BLaER1 (cell line): ENCODE measurements around the gene DENND6B.
"Not testable (repeated sequence)": the region's sequence is repeated elsewhere in the genome, so short reads cannot be mapped to it uniquely, and the experiment has no call there.

ENCODE experiments used
- H3K27ac ChIP-seq: shearing (Covaris generic); formaldehyde crosslinking; 2 replicates; pipeline ENCODE4 v1.8.1; 2022
- H3K27me3 ChIP-seq: shearing (Covaris generic); formaldehyde crosslinking; 2 replicates; pipeline ENCODE4 v1.8.1; 2022
- H3K36me3 ChIP-seq: shearing (Covaris generic); formaldehyde crosslinking; 2 replicates; pipeline ENCODE4 v1.8.1; 2022
- H3K4me1 ChIP-seq: shearing (Covaris generic); formaldehyde crosslinking; 2 replicates; pipeline ENCODE4 v1.8.1; 2022
- H3K4me2 ChIP-seq: shearing (Covaris generic); formaldehyde crosslinking; 2 replicates; pipeline ENCODE4 v1.8.1; 2022
- H3K4me3 ChIP-seq: shearing (Covaris generic); formaldehyde crosslinking; 2 replicates; pipeline ENCODE4 v1.8.1; 2022
- H3K9ac ChIP-seq: shearing (Covaris generic); formaldehyde crosslinking; 2 replicates; pipeline ENCODE4 v1.8.1; 2022
- H3K9me3 ChIP-seq: shearing (Covaris generic); formaldehyde crosslinking; 2 replicates; pipeline ENCODE4 v1.8.1; 2022
- H4K20me1 ChIP-seq: shearing (Covaris generic); formaldehyde crosslinking; 2 replicates; pipeline ENCODE4 v1.8.1; 2022
- Cebpa-rat ChIP-seq: shearing (Covaris generic); IDR thresholded peaks from 2 replicates; pipeline ENCODE4 v1.8.1; 2022

The DENND6B gene

DNA sequence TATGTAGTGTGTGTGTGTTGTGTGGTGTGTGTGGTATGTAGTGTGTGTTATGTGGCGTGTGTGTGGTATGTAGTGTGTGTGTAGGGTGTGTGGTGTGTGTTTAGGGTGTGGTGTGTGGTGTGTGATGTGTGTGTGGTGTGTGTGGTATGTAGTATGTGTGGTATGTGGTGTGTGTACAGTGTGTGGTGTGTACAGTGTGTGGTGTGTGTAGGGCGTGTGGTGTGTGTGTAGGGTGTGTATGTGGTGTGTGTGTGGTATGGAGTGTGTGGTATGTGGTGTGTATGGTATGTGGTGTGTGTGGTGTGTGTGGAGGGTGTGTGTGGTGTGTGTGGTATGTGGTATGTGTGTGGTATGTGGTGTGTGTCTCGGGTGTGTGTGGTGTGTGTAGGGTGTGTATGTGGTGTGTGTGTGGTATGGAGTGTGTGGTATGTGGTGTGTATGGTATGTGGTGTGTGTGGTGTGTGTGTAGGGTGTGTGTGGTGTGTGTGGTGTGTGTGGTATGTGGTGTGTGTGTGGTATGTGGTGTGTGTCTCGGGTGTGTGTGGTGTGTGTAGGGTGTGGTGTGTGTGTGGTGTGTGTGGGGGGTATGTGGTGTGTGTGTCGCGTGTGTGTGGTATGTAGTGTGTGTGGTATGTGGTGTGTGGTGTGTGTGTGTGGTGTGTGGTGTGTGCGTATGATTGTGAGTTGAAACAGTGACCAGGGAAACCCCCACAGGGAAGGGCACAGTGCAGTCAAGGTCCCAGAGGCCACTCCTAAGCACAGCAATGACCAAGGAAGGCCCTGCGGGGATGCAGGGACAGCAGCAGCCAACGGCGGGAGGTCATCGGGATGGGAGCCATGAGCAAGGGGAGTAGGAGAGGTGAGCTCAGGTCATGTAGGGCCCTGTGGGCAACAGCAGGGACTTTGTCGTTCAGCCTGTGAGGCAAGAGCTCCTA, 13.4 kb upstream of the DENND6B start:
- H3K4me3 ChIP-seq = no peak overlapping the region
- TF ChIP-seq Cebpa-rat = no peak
- no peaks in the 10 kb centered on the region for H3K9me3 ChIP-seq
- no peak overlapping the region for H3K4me2 ChIP-seq
- H3K9ac ChIP-seq = no peak overlapping the region
- H3K27ac ChIP-seq = no peak overlapping the region
- peaks cover 17% of the 10 kb centered on the region for H3K4me1 ChIP-seq
- no peaks in the 10 kb centered on the region for H3K36me3 ChIP-seq
- no peaks in the 10 kb centered on the region for H4K20me1 ChIP-seq
- no peaks in the 10 kb centered on the region for H3K27me3 ChIP-seq

GRCh38 chr22:50338860-50339462, 12.1 kb upstream of the DENND6B start:
- H3K4me1 ChIP-seq = peaks cover 26% of the 10 kb centered on the region
- no peaks in the 10 kb centered on the region for H3K36me3 ChIP-seq
- H3K27ac ChIP-seq = no peak overlapping the region
- no peak for TF ChIP-seq Cebpa-rat
- no peaks in the 10 kb centered on the region for H3K9me3 ChIP-seq
- no peak overlapping the region for H3K4me3 ChIP-seq
- no peaks in the 10 kb centered on the region for H3K27me3 ChIP-seq
- no peak overlapping the region for H3K9ac ChIP-seq
- H4K20me1 ChIP-seq = no peaks in the 10 kb centered on the region
- no peak overlapping the region for H3K4me2 ChIP-seq

GRCh38 chr22:50338042-50338573, 11.3 kb upstream of the DENND6B start:
- no peak overlapping the region for H3K4me3 ChIP-seq
- no peak overlapping the region for H3K27ac ChIP-seq
- TF ChIP-seq Cebpa-rat = no peak
- no peak overlapping the region for H3K9ac ChIP-seq
- no peaks in the 10 kb centered on the region for H3K27me3 ChIP-seq
- H3K9me3 ChIP-seq = no peaks in the 10 kb centered on the region
- H4K20me1 ChIP-seq = no peaks in the 10 kb centered on the region
- no peaks in the 10 kb centered on the region for H3K36me3 ChIP-seq
- peaks cover 32% of the 10 kb centered on the region for H3K4me1 ChIP-seq
- no peak overlapping the region for H3K4me2 ChIP-seq

GRCh38 chr22:50337262-50338041, 10.6 kb upstream of the DENND6B start:
- H3K4me1 ChIP-seq = peaks cover 27% of the 10 kb centered on the region

DNA sequence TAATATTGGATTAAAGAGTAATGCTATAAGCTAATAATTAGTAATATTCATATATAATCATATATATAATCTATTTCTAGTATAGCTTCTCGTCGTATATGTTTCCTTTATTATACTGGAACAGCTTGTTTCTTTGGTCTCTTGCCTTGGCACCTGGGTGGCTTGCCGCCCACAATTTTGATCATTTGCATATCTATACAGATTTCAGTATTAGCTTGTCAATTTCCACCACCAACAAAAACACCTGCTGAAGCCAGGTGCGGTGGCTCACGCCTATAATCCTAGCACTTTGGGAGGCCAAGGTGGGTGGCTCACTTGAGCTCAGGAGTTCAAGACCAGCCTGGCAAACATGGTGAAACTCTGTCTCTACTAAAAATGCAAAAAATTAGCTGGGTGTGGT, 7.6 kb upstream of the DENND6B start:
- H3K27ac ChIP-seq, H3K4me3 ChIP-seq, H4K20me1 ChIP-seq, H3K36me3 ChIP-seq, H3K27me3 ChIP-seq, H3K9me3 ChIP-seq, H3K9ac ChIP-seq, H3K4me2 ChIP-seq: not testable (repeated sequence)
- peaks cover 17% of the 10 kb centered on the region for H3K4me1 ChIP-seq

More at GRCh38 chr22:50337262-50338041, 10.6 kb upstream of the DENND6B start:
- no peak for TF ChIP-seq Cebpa-rat
- no peaks in the 10 kb centered on the region for H3K9me3 ChIP-seq
- no peaks in the 10 kb centered on the region for H4K20me1 ChIP-seq
- H3K27me3 ChIP-seq = no peaks in the 10 kb centered on the region
- no peaks in the 10 kb centered on the region for H3K36me3 ChIP-seq
- no peak overlapping the region for H3K9ac ChIP-seq
- no peak overlapping the region for H3K4me2 ChIP-seq
- no peak overlapping the region for H3K4me3 ChIP-seq
- H3K27ac ChIP-seq = no peak overlapping the region

- H3K9ac ChIP-seq = no peak overlapping the region
- peaks cover 56% of the 10 kb centered on the region for H3K4me1 ChIP-seq
- H3K4me3 ChIP-seq = no peak overlapping the region
- no peak overlapping the region for H3K27ac ChIP-seq
- TF ChIP-seq Cebpa-rat = no peak
- H3K9me3 ChIP-seq = no peaks in the 10 kb centered on the region
- H3K4me2 ChIP-seq = peak overlapping the region; percentile 28; the same call in 1 of the 2 replicates
- H3K36me3 ChIP-seq = no peaks in the 10 kb centered on the region
- no peaks in the 10 kb centered on the region for H4K20me1 ChIP-seq
- H3K27me3 ChIP-seq = 0 out of 2 replicates have a peak, but pooled peaks cover 3% of the 10 kb centered on the region
Measured at GRCh38 chr22:50329236-50329635, 2.4 kb upstream of the DENND6B start.

- no peaks in the 10 kb centered on the region for H3K9me3 ChIP-seq
- H3K27me3 ChIP-seq = 0 out of 2 replicates have a peak, but pooled peaks cover 3% of the 10 kb centered on the region
- H3K4me1 ChIP-seq = peaks cover 54% of the 10 kb centered on the region
- no peak for TF ChIP-seq Cebpa-rat
- peak overlapping the region; percentile 79 for H3K4me3 ChIP-seq
- H3K36me3 ChIP-seq = no peaks in the 10 kb centered on the region
- H3K4me2 ChIP-seq = peak overlapping the region; percentile 89
- H3K27ac ChIP-seq = peak overlapping the region; percentile 93
- peak overlapping the region; percentile 91 for H3K9ac ChIP-seq
- H4K20me1 ChIP-seq = no peaks in the 10 kb centered on the region
Measured at GRCh38 chr22:50327711-50328019, 853 bp upstream of the DENND6B start.

- peak overlapping the region; percentile 93 for H3K27ac ChIP-seq
- TF ChIP-seq Cebpa-rat = no peak
- peak overlapping the region; percentile 91 for H3K9ac ChIP-seq
- H3K36me3 ChIP-seq = no peaks in the 10 kb centered on the region
- H3K4me1 ChIP-seq = peaks cover 54% of the 10 kb centered on the region
- 0 out of 2 replicates have a peak, but pooled peaks cover 3% of the 10 kb centered on the region for H3K27me3 ChIP-seq
- H4K20me1 ChIP-seq = no peaks in the 10 kb centered on the region
- H3K9me3 ChIP-seq = no peaks in the 10 kb centered on the region
- H3K4me2 ChIP-seq = peak overlapping the region; percentile 89
- H3K4me3 ChIP-seq = peak overlapping the region; percentile 79
Measured at GRCh38 chr22:50326225-50326955, 422 bp downstream of the DENND6B start.
